Epithelial cell of proximal tubule (primary cell): ENCODE results near the gene TMC1. TPM values are rescaled to one million over a fixed set of nuclear protein-coding genes. Genes with fewer than 3 reads are reported as not detected.

Source experiments
- DNase-seq: peaks from one replicate; pipeline ENCODE4 v3.0.0-alpha.2; 2011; ENCODE audit warnings: low read depth
- H3K4me3 ChIP-seq: 2 replicates; pipeline ENCODE4 v1.5.1; 2011; ENCODE audit warnings: low read depth, mild to moderate bottlenecking, low read length
- total RNA-seq: library from RNA; depleted of rRNA; stranded (reverse); fragments of >200 nt; gene quantifications from 2 replicates; pipeline ENCODE4 v1.2.3, GENCODE V29; 2015
- TF ChIP-seq, protein P1 (sequence below): conservative IDR thresholded peaks from 2 replicates; pipeline ENCODE4 v1.5.1; 2012; ENCODE audit warnings: low read depth, mild to moderate bottlenecking, low read length

TMC1 gene
- total RNA-seq, 1 donor from 2014 or later = not detected

DNA sequence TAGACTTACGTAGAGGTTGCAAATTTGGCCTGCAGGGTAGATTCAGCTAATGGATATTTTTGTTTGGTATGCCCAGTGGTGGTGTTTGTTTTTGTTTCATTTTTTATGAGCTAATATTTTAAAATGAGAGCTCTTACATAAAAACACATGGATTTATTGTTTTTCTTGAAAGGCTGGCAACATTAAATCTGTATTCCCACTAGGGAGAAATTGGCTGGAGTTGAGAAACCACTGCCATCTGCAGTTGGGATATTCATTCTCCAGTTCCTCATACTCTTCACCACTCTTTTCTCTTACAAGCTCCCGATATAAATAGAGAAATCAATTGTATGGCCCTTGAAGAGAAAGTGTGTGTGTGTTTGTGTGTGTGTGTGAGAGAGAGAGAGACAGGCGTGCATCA lies 288.2 kb downstream of the TMC1 start:
- TF ChIP-seq, protein P1, sequence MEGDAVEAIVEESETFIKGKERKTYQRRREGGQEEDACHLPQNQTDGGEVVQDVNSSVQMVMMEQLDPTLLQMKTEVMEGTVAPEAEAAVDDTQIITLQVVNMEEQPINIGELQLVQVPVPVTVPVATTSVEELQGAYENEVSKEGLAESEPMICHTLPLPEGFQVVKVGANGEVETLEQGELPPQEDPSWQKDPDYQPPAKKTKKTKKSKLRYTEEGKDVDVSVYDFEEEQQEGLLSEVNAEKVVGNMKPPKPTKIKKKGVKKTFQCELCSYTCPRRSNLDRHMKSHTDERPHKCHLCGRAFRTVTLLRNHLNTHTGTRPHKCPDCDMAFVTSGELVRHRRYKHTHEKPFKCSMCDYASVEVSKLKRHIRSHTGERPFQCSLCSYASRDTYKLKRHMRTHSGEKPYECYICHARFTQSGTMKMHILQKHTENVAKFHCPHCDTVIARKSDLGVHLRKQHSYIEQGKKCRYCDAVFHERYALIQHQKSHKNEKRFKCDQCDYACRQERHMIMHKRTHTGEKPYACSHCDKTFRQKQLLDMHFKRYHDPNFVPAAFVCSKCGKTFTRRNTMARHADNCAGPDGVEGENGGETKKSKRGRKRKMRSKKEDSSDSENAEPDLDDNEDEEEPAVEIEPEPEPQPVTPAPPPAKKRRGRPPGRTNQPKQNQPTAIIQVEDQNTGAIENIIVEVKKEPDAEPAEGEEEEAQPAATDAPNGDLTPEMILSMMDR = no peak

DNA sequence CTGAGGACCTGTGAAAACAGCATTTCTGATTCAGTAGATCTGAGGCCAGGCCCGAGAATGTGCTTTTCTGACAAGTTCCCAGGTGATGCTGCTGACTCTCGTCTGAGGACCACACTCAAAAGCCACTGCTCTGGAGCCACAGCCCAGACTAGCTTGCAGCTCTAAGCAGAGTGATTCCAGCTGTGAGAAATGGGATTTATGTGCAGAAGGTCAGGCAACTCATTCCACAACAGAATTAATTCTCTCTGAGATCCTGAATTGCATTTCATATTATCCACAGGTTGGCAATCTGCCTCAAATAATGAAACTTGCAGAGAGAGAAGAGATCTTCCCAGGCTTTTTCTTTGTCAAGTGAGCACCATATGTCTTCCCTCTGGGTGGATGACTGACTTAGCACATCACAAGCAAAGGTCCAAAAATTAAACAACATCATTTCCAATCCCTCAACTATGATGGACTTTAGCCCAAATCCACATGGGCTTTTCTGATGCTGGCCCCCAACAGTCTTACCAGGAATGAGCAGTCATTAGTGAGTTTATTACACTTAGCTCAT lies 291.2 kb downstream of the TMC1 start:
- DNase-seq = no peak
- H3K4me3 ChIP-seq = no peak overlapping the region
- TF ChIP-seq, protein P1 = no peak

More for the DNA sequence above, 288.2 kb downstream of the TMC1 start:
- no peak for DNase-seq
- H3K4me3 ChIP-seq = no peak overlapping the region

DNA sequence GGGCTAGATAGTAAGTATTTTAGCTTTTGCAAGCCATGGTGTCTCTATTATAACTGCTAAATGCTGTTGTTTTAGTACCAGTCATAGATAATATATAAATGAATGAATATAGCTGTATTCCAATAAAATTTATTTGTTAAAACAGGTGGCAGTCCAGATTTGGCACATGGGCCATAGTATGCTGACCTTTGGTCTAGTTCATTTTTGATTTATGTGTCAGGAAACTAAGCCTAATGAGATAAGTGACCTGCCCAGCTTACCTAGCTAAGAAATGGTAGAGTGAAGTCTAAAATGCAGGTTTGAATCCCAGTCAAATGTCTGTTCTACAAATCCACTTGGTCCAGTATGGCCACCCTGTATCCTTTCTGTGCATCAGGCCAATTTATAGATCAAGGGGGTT lies 292.1 kb downstream of the TMC1 start:
- no peak overlapping the region for H3K4me3 ChIP-seq
- TF ChIP-seq, protein P1 = no peak
- no peak for DNase-seq

DNA sequence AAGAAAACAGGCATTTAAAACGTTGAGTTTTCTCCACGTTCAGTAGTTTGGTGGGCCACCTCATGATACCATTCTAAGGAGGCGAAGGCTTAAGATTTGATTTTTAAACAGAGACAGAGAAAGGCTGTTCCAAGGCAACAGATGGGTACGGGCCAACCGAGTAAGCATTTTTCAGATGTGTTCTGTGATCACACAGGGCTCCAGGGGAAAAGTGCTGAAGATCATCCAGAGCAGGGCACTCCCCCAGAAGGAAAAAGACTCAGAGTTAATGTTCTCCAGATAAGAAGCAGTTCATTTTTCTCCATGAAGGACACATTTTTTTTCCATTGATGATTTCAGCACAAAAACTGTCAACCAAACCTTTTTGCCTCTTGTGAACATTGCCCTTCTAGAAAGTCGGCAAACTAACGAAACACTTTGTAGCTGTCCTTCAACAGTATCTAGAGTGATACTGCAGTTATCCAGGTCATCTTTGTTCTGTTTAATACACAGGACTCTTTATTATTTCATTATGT lies 292.7 kb downstream of the TMC1 start:
- no peak overlapping the region for H3K4me3 ChIP-seq
- DNase-seq = no peak
- TF ChIP-seq, protein P1 = no peak

DNA sequence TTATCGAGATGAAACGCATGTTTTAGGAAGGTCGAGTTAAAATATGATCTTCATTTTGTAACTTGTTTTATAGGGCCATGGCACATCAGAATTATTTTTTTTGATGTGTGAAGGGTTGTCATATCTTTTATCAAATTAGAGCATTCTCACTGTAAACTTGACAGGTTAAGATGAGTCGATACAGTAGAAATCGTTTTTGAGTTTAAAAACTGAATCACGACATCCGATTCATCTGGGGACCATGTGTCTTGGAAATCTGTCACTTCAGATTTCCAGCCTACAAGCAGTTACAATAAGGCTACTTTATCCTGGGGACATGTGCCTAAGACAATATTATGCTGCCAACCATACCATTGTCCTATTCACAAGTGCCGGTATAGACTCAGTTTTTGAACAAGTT lies 295.3 kb downstream of the TMC1 start:
- DNase-seq = no peak
- no peak overlapping the region for H3K4me3 ChIP-seq
- TF ChIP-seq, protein P1 = no peak

DNA sequence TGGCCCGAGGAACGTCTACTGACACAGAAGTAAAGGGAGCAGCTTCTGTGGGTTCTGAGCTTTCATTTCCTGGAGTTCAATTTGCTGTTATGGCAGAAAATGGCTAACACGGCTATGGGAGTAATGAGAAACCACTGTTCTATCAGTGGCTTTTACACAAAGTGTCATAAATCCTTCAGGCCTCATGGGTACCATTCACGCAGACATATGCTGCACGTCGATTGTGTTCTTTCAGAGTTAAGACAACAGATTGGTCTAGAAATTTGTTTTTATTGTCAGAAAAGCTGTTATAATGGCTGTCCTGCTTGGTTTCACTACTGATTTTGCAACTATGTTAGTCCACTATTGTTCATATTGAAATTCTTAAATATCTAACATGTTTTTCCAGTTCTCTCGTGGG lies 296.0 kb downstream of the TMC1 start:
- no peak for DNase-seq
- TF ChIP-seq, protein P1 = no peak

DNA sequence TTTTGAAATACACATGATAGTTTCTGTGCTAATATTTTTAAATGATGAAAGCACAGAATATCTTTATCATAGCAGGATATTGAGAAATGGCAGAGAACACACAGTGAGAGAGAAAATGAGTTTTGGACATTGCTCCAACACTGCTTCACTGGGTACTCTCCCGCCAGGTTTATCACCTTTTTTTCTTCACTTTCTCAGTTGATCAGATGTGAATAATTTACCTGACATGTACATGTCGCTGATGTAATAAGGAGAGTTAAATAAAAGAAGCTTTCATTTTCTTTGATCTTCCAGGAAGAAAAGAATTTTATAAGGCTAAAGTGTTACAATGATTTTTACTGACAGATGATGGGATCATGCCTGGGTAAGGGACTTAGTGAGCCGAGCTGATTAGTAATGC lies 297.0 kb downstream of the TMC1 start:
- H3K4me3 ChIP-seq = no peak overlapping the region
- TF ChIP-seq, protein P1 = no peak
- no peak for DNase-seq

More for the DNA sequence above, 296.0 kb downstream of the TMC1 start:
- no peak overlapping the region for H3K4me3 ChIP-seq
